Measurements from ENCODE around the gene SAMD9L. TPM values are rescaled to one million over a fixed set of nuclear protein-coding genes. Genes with fewer than 3 reads are reported as not detected.
A peak's percentile ranks its signal among the peaks of the same experiment; 100 is the strongest.
"Not testable (repeated sequence)": the region's sequence is repeated elsewhere in the genome, so short reads cannot be mapped to it uniquely, and the experiment has no call there.

SAMD9L gene
- total RNA-seq, 2 donors from 2014 or later = 9.9 to 22.6 TPM

DNA sequence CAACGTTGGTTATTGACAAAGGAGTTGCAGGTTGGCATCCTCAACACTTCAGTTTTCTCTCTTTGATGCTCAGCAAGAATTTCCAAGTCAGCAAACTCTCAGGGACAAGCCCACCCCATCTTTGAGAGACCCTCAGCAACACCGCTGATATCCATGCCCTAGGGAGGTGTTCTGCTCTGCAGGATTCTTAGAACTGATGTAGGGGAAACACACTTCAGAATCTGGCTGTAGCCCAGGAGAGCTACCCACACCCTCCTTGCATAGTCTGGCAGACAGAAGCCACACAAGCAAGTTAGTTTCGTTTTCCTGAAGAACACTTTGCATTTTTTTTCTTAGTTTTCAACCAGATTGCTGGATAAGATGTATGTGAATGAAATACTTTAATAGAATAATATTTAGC lies 822 bp downstream of the SAMD9L start:
- intact Hi-C loops (cut with DNase I, micrococcal nuclease) = no loop called here
- peak; percentile 28 to 38 for DNase-seq
- peak; percentile 87 for ATAC-seq

DNA sequence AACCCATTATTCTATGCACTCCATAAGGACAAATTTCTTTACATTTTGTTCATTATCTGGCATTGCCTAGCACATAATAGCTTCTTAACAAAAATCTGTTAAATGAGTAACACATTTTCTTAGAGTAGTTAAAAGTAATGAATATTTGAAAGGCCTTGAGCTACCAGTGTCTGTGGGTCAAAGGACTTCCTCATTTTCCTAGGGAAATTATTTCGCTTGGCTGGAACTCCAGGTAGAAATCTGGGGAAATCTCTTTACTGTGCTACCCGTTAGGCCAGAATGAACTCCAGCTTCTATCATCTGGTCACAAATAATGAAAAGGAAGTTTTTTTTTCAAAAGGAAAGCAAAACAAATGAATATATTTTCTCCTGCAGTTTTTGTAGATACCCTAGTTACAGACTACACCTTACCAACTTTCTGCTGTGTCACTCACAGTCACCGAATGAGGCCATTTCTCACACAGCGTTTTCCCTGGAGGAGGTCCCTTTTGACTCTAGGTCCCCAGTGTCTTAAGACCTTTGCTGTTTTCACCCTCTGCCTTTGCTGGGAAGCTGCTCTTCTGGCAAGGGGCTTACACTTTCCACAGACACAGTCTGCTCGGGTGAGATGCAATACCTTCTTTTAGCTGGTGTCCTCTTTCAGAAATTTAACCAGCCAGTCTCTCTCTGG lies 1.6 kb downstream of the SAMD9L start:
- no peak for ATAC-seq
- intact Hi-C loops (cut with DNase I, micrococcal nuclease) = no loop called here
- DNase-seq = no peak

DNA sequence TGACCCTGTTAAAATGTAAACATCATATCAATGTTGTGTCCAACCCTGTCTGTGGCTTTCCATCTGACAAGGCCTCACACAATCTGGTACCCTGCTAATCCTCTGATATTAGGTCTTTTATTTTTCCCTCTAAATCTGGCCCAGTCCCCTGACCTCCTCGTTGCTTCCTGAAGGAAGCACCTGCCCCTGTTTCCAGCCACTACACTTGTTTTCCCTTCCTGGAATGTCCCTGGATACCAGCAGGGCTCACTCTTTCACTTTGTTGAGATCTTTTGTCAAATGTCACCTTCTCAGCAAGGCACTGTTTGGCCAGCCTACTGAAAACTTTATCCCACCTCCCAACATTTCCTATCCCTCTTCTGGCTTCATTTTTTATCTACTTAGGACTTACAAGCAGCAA lies 2.1 kb downstream of the SAMD9L start:
- intact Hi-C loops (cut with DNase I, micrococcal nuclease) = no loop called here
- DNase-seq (no peak), ATAC-seq (no peak)

DNA sequence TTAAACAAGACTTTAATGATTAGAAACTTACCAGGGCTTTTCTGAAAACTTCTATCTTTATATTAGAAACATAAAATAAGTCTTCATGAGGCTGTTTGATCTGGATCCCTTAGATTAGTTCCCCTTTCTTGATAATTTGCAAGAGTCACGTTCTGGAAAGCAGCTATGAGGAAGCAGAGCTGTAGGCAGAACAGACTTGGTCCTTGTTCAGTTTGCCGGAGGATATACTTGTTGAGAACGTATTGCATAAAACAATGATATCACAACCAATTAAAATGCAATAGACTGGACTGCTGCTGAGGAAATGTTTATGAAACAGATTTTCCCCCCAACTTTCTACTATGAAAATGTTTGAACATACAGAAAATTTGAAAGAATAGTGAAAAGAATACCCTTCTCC lies 2.8 kb downstream of the SAMD9L start:
- DNase-seq (no peak), ATAC-seq (no peak)
- intact Hi-C loops (cut with DNase I, micrococcal nuclease) = no loop called here

DNA sequence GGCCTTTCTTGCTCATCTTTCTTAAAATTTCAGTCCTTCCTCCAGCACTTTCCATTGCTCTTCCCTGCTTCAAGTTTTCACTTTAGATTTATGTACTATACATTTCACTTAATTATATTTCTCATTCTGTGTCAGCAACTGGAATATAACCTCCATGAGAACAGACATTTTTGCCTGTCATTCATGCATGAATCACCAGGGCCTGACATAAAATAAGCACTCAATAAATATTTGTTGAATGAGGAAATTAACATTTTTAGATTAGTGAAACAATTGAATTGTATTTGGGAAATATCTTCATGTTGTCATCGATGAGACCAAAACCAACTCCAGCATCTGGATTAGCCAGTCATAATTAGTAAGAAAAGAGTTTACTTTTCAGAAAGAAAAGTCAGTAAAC lies 6.1 kb downstream of the SAMD9L start:
- intact Hi-C loops (cut with DNase I, micrococcal nuclease) = no loop called here
- ATAC-seq (no peak), DNase-seq (no peak)

DNA sequence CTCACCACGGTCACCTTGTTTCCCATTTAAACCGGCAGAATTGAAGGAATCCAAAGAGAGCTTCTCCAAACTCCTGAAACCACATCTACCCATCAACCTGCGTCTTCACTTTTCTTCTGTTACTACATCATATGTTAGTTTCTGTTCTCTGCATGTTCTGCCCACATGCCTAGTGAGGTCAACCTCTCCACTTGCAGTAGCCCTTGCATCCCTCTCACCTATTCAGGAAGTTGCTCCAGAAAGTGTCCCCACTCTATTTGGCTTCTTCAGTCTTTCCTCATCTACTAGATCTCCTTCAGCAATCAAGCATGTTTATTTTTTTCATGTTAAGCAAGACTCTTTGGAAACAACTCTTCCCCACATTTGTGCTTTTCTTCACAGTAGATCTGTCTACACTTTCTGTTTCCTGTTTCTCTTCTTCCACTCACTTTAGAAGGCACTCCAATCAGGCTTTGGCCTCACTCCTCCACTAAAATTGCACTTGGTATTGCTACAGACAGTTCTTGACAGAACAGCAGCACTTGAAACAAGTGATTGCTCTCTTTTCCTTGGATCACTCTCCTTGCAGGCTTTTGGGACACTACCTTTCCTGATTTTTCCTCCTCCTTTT lies 7.5 kb downstream of the SAMD9L start:
- ATAC-seq = no peak
- intact Hi-C loops (cut with DNase I, micrococcal nuclease) = no loop called here
- no peak for DNase-seq

DNA sequence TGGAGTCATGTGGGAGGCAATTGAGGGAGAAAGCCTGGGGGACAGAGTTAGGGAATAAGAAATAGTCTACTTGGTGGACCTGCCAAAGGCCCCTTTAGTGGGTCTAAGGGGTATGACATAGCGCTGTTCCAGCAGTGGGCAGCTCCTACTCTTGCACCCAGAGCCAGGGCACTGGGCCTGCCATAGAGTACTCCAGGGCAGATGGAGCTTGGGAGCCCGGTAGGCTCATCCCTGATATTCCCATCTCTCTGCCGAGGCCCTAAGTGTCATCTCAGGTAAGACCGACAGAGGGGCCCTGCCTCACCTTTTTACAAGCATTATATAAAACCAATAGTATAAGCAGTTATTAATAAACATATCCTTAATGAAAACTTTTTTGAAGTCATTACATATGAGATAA lies 9.6 kb downstream of the SAMD9L start:
- DNase-seq (no peak), ATAC-seq (no peak)
- intact Hi-C loops (cut with DNase I, micrococcal nuclease) = no loop called here

DNA sequence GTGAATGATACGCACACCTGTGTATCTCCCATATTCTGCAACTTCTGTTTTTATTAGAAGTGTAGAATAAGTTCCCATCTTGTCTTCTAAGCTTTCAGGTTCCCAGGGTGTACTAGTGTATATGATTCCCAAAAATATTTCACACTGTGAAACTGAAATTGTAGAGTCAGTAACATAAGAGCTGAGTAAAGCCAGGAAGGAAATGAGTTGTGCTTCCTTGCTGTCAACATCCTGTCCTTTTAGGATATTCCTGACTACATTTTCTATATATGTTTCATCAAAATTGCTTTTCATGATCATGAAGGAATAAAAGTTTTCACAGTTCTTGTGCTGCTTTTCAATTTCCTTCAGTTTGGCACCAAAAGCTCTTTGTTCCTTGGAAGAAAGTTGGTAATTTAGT lies 15.2 kb downstream of the SAMD9L start:
- ATAC-seq (no peak), DNase-seq (no peak)
- intact Hi-C loops (cut with DNase I, micrococcal nuclease) = no loop called here

DNA sequence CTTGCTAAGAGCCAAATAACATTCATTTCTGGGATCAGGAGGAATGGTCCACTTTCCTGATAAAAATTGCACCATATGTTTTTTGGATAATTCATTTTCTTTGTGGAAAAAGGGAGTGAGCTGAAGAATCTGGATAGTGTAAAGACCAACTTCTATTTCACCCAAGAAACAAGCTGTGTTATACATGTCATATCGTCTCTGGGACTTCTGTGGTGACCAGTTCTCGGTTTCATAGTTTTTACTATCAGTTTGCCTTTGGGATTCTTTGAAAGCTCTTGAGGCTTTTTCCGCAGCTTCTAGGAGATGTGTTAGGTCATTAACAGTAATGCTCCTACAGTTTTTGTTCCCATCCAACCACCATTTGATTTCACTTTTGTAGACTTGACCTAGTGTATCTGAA lies 16.0 kb downstream of the SAMD9L start:
- ATAC-seq (no peak), DNase-seq (no peak)
- intact Hi-C loops (cut with DNase I, micrococcal nuclease) = no loop called here

DNA sequence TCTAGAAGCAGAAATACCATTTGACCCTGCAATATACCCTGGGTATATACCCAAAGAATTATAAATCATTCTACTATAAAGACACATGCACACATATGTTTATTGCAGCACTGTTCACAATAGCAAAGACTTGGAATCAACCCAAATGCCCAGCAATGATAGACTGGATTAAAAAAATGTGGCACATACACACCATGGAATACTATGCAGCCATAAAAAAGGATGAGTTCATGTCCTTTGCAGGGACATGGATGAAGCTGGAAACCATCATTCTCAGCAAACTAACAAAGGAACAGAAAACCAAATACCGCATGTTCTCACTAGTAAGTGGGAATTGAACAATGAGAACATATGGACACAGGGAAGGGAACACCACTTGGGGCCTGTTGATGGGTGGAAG lies 21.2 kb downstream of the SAMD9L start:
- intact Hi-C loops (cut with DNase I, micrococcal nuclease); DNase-seq; ATAC-seq: not testable (repeated sequence)

DNA sequence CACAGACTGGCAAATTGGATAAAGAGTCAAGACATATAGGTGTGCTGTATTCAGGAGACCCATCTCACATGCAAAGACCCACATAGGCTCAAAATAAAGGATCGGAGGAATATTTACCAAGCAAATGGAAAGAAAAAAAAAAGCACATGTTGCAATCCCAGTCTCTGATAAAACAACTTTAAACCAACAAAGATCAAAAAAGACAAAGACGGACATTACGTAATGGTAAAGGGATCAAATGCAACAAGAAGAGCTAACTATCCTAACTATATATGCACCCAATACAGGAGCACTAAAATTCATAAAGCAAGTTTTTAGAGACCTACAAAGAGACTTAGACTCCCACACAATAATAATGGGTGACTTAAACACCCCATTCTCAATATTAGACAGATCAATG lies 24.7 kb downstream of the SAMD9L start:
- DNase-seq; intact Hi-C loops (cut with DNase I, micrococcal nuclease); ATAC-seq: not testable (repeated sequence)

DNA sequence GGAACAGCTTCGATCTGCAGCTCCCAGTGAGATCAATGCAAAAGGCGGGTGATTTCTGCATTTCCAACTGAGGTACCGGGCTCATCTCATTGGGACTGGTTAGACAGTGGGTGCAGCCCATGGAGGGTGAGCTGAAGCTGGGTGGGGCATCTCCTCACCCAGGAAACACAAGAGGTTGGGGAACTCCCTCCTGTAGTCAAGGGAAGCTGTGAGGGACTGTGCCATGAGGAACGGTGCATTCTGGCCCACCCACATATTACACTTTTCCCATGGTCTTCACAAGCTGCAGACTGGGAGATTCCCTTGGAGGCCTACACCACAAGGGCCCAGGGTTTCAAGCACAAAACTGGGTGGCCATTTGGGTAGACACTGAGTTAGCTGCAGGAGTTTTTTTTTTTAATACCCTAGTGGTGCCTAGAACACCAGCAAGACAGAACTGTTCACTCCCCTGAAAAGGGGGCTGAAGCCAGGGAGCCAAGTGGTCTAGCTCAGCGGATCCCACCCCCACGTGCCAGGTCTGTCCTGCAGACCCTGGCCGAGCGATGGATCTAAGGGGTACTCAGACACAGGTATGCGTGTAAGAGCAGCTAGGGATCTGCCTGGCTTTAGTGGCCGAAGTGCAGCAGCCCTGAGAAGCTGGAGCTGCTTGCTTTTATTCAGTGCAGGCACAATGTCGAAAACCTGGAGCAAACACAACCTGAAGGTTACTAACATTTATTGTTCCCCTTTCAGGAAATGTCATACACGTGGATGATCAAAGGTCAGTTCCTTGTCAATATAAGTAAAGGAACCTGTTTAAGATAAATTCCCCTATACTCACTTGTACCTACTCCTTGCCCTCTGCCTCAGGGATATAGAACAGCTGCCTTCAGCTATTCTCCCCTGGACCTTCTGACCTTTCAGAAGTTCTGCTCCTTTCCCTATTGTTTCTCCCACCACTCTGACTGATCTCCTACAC lies 27.3 kb downstream of the SAMD9L start:
- intact Hi-C loops (cut with DNase I, micrococcal nuclease) = no loop called here
- no peak for DNase-seq
- ATAC-seq = peak; percentile 83

DNA sequence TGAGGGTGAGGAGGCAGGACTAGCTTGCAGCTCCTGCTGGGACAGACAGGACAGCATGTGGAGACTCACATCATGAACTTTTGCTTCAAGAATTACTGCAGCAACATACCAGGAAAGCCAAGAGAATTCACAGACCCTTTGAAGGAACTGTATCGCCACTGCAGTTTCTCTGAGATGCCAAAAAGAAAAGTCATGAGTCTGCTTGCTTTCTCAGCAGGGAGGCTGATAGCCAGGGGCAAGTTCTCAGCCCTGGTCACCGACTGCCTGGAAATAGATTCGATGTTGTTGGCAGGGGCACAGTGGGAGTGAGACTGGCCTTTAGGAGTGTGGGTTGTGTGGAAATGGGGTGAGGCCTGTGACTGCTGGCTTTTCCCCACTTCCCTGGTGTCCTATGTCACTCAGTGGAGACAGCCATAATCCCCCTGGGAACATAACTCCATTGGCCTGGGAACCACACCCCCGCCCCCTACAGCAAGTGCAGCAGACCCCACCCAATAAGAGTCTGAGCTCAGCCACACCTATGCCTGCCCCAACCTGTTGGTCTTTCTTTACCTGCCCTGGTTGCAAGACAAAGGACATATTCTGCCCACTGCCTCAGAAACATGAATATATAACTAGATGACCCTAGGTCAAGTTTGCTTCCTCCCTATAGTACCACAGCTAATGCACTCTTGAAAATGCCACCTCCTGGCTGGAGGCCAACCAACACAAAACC lies 28.8 kb downstream of the SAMD9L start:
- DNase-seq (no peak), ATAC-seq (no peak)
- intact Hi-C loops (cut with DNase I, micrococcal nuclease) = no loop called here

DNA sequence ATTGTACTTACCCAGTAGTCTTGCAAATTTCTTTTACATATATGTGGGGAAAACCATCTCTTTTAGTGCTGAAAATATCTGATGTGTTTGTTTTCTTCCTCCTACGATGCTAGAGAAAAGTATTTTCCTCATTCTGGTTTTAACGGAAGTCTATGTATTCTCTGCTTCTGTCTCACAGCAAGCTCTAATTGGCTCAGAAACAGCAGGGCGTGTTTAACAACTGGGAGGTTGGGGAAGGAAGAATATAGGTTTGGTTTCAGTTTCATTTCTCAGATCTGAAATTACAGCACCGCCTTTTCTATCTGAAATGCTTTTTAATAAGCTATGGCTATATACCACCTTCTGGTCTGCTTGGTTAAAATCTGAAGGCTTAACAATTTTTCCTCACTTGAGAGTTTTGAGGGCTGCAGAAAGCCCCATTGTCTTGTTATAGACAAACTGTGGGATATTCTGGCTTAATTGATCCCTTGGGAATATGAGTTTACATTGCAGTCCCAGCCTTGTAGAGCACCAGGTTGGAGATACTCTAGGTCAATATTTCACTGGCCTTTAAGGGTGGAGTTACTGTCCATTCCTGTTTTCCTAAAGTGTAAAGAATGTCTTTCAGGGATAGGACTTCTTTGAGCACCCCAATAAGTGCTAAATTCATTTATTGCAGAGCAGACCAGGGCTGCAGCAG lies 30.2 kb downstream of the SAMD9L start, which contains the start of gene SAMD9:
Gene SAMD9, minus strand, starts transcription at position 128 of the 679 bp plus-strand sequence. CDS start 11,882 bp downstream, outside the sequence.
- intact Hi-C loops (cut with DNase I, micrococcal nuclease) = no loop called here
- DNase-seq = peak; percentile 38 to 82
- ATAC-seq = peak; percentile 94

DNA sequence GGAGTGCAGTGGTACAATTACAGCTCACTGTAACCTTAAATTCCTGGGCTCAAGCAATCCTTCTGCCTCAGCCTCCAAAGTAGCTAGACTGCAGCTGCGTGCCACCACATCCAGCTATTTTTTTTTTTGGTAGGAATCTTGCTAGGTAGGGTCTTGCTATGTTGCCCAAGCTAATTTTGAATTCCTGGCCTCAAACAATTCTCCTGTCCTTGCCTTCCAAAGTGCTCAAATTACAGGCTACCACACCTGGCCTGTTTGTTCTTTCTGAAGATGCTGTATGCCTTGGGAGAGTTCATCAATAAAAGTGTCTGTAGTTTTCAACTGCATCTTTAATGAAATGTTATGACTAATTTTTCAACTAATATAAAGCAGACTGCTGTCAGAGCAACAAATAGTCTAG lies 30.9 kb downstream of the SAMD9L start:
- DNase-seq = no peak
- intact Hi-C loops (cut with DNase I, micrococcal nuclease) = no loop called here

DNA sequence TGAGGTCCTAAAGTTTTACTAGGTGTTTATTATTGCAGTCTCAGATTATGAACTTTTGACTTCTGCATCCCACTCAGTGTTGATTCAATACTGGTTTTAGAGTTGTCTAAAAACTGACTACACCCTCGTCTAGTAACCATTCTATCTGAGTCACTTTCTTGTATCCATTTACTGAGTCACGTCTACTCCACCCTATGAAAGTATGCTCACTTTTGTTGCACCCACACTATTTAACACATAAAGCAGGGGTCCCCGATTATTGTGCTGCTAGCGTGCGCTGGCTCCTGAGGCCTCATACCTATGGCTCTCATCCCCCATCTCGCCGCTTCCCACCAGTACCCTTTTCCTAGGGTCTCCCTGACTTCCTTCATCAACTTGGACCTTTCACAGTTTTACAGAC lies 32.4 kb downstream of the SAMD9L start:
- intact Hi-C loops (cut with DNase I, micrococcal nuclease) = no loop called here
- no peak for DNase-seq
- peak; percentile 53 for ATAC-seq

More for the DNA sequence above, 30.9 kb downstream of the SAMD9L start:
- ATAC-seq = no peak

DNA sequence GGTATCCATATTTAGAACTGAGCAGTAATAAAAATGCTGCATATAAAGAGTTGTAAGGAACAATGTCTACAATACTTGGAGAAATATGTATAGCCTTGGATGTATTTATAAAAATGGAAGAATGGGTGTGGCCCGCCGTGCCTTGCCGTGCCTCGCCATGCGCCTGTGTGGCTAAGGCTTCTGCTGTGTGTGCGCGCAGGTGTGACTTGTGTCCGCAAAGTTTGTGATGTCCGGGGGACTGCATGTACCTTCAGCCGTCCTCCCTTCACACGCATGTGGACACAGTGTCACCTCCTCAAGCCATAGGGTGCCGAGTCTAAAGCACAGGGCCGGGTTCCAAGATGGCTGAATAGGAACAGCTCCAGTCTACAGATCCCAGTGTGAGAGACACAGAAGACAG lies 40.2 kb downstream of the SAMD9L start:
- intact Hi-C loops (cut with DNase I, micrococcal nuclease) = no loop called here
- ATAC-seq (no peak), DNase-seq (no peak)

DNA sequence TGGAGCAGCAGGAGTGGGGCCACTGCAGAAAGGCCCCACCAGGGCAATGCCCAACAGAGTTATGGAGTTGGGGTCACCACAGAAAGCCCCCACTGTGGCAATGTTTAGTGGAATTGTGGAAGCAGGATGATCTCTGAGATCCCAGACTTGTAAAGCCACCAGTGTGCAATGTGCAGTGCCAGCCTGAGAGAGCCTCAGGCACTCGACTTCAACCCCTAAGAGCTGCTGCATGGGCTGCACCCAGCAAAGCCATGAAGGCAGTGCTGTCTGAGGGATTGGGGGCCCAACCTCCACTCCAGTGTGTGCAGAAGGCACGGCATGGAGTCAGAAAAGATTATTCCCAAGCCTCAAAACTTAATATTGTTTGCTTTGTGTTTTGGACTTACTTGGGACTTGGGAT lies 50.8 kb downstream of the SAMD9L start:
- intact Hi-C loops (cut with DNase I, micrococcal nuclease) = no loop called here
- DNase-seq (no peak), ATAC-seq (no peak)
